HG03025 (cell line): ENCODE results near the gene OR2G2.

Source experiments
- ATAC-seq: cut with Tn5 transposase; IDR thresholded peaks from one replicate; pipeline ENCODE4 v1.9.1; 2021; ENCODE audit warnings: mild to moderate bottlenecking, moderate library complexity; ENCODE audit not compliant: unreplicated experiment, low FRiP score

The OR2G2 gene, protein sequence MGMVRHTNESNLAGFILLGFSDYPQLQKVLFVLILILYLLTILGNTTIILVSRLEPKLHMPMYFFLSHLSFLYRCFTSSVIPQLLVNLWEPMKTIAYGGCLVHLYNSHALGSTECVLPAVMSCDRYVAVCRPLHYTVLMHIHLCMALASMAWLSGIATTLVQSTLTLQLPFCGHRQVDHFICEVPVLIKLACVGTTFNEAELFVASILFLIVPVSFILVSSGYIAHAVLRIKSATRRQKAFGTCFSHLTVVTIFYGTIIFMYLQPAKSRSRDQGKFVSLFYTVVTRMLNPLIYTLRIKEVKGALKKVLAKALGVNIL

DNA sequence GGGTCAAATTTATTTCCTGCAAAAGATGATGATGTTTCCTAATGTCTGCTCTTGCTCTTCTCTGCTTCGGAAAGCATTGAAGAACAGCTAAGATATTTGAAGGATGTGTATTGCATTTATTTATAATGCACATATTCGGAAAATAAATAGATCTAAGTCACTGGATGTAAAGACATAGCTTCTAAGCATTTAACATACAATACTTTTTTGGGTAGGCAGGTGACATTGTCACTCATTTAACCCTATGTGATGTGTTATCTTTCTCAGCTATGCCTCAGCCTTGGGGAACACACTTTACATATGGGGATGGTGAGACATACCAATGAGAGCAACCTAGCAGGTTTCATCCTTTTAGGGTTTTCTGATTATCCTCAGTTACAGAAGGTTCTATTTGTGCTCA, at the start of gene OR2G2:
Gene OR2G2, plus strand, starts transcription at position 301 of the 400 bp plus-strand sequence. Its CDS starts 0 bp downstream, at position 301.
- no peak for ATAC-seq

DNA sequence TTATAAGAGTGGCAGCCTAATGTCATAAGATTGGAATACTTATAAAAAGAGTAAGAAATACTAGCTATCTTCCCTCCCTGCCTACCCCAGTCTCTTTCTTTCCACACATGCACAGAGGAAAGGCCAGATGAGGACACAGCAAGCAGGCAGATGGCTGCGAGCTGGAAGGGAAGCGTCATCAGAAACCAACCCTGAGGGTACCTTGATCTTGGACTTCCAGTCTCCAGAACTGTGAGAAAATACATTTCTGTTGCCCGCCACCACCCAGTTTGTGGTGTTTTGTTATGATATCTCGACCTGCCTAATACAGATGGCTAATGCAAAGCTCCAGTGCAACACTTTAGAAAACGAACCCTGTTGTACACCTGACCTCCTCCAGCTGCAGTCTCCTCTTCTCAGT, 49.6 kb upstream of the OR2G2 start:
- no peak for ATAC-seq

DNA sequence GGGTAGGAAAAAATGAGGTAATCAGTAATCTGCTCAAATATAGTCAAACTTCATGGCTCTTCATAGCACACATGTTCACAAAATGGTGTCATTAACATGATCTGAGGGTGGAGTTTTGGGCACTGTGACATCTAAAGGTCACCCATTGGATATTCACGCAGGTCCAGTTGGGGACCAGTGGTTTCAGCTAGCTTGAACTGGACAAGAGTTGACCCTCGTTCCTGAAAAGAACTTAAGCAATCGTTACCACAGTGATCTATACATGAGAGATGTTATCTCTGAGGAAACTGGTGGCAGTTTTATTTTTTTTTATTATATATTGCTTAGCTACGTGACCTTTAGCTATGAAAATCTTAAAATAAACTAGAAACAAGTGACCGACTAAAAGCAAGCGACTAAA, 48.9 kb upstream of the OR2G2 start:
- ATAC-seq, result no peak

DNA sequence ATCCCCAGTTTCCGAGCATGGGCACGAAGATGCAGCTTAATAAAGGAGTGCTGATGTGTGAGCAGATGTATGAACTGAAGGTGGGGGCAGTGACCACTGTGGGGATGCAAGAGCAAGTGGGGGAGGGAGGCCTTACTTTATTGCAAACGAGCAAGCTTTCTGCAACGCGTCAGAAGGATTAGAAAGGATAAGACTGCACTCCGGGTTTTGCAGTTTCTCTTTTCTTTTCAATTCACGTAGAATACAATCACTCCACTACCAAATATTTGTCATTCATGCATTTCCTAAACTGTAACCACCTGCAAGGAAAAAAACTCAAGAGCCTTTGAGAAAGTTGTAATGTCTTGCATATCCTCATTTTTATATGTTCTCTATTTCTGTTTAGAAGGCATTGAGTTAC, 47.6 kb upstream of the OR2G2 start:
- no peak for ATAC-seq

DNA sequence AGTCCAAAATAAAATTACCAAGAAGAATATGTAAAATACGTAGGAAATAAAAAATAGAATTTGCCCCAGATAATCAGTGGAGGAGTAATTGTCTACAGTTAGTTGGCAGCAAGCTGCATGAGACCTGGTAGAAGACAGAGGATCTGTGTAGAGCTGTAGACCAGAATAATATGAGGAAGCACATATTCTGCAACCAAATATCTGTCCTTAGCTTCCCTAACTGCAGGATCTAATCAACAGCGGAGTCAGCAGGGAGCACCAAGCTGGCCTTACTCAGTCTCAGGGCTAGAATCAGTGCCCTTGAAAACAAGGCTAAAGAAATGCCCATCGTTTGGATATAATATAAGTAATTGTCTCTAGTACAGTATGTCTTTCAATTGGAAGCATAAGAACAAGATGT, 45.3 kb upstream of the OR2G2 start:
- no peak for ATAC-seq

DNA sequence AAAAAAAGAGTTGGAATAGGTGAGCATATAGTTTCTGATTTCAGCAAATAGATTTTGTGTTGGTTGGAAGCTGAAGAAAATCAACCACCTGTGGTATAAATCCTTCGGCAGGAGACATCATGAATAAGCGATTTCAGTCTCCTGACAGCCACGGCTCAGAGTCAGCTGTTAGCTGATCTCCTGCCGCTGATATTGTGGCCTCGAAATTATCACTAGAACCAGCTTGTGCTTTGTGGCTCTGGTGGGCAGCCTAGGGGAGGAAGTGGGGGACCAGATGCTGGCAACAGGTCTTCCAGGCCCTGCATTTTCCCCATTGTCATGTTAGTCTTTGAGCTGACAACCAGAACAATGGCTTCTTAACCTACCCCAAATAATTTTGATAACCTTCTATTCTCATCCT, 40.1 kb upstream of the OR2G2 start:
- ATAC-seq, result no peak

DNA sequence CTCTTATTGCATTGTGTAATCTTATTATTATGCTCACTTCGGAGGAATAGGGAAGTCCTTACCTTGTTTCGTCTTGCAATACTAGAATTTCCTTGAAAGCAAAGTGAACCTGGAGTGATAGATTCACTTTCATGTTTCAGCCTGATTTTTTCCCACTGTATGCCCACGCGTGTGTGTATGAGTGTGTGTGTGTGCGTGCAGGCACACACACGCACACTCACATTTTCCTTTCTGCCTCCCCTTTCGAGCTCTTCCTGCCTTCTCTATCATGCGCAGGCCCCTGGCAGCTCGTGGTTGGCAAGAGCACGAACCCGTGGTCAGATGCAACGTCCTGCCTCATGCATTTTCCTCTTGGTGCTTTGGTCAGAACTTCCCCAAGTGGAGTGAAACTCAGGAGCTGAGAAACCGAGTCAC, 39.4 kb upstream of the OR2G2 start, which contains the start of gene GCSAML:
Gene GCSAML, plus strand, starts transcription at position 366 of the 414 bp plus-strand sequence. CDS start 58 bp downstream, outside the sequence.
- ATAC-seq, result no peak

DNA sequence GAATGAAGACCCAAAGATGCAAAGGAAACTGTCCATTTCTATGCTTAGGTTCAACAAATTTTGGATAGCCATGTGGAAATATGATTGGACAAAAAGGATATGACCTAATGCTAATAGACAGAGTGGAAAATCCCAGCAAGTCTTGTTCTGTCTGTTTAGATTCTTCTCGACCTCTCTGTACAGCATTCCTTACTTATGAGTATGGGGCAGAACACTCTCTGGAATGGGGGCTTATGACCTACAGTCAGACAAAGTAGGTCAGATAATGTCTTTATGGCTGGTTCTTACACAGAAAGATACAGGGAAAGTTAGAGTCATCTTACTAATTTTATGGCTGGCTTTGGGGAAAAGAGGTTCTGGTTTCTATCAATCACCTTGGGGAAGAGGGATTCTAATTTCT, 36.4 kb upstream of the OR2G2 start:
- ATAC-seq, result no peak

DNA sequence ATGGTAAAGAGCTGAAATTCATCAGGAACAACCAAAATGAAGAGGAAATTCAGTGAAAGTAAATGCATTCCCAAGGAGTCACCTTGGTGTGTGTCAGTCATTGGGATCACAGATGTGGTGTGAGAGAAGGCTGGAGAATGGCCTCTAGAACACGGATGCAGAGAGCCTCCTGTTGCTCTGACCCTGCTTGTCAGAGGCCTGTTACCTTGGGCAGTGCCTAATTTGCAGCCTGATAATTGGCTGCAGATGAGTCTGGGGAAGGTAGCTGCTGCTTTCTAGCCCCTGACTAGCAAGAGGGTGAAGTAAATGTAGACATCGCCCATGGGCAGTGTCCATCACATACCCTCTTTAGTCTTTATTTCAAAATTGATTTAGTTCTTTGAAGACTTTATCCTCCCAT, 35.9 kb upstream of the OR2G2 start:
- ATAC-seq, result no peak

DNA sequence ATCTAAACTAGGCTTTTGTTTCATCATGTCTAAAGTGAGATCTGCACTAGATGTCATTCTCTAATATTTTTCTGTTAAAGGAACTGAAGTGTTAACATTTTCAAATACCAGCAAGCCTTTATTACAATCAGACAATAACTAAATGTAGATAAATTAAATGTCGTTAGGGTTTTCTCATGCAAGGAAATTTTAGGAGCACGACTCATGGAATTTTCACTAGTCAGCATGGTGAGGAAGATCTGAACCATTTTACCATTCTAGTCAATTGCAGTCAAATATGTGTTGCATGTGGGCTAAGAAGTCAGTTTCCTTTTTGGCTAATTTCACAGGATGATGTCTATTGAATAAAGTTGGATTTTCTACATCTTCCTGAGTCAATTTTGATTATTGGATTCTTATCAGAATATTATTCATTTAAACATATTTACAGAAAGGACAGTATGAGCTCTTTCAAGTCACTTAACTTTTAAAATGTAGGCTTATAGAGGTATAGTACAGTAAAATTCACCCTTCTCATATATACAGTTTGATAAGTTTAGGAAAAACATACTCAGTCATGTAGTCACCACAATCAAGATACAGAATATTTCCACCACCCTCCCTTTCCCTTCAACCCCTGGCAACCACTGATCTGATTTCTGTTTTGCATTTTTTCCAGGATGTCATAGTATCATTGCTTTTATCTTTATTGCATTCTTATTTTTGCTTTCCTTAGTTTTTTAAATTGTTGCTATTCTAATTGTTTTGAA, 30.1 kb upstream of the OR2G2 start:
- ATAC-seq, result no peak

DNA sequence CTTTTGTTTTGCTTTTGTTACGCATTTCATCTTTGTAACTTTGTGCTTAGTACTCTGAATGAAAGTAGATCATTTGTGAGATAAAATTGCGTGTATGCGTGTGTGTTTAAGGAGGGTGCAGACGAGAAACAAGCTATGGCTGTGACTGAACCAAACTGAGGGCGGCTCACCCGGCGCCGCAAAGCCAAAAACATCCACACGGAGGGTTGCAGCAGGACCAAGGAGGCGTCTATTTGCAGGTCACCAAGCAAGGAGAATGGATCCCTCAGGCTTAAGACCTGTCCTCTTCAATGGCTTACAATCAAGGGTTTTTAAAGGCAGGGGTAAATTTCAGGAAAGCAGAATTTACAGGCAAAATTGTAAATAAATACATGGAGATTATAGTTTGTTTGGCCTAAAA, 26.4 kb upstream of the OR2G2 start:
- no peak for ATAC-seq

DNA sequence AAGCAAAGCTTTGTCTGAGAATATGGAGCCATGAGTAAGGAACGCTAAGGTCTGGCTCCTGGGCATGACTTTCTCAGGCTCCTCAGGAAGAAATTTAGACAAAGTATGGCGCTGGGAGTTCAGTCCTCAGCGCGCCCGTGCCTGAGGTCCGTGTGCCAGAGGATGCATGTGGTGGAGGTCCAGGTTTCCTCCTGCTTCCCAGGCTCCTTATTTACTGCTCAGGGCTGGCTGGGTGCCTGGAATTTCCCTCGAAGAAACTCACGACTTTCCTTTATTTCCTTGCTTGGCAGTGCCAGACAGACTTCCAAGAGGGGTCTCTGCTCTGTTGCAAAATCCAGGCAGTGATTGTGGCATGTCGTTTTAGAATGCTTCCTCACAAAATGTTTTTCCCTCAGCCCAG, 26.0 kb upstream of the OR2G2 start:
- no peak for ATAC-seq

DNA sequence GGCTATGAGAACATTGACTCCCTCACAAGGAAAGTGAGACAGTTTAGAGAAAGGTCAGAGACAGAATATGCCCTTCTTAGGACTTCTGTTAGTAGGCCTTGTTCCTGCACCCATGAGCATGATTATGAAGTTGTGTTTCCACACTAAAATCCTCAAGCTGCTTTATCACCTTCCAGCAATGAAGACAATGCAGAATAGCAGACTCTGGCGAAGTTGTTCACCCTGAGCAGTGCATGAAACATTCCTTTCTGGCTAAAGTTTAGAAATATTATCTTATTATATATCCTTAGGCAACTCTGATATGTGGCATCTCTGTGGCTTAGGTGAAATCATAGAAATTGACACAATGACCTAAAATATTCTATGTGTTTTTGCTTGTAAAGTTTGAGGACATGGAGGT, 13.9 kb upstream of the OR2G2 start:
- no peak for ATAC-seq

DNA sequence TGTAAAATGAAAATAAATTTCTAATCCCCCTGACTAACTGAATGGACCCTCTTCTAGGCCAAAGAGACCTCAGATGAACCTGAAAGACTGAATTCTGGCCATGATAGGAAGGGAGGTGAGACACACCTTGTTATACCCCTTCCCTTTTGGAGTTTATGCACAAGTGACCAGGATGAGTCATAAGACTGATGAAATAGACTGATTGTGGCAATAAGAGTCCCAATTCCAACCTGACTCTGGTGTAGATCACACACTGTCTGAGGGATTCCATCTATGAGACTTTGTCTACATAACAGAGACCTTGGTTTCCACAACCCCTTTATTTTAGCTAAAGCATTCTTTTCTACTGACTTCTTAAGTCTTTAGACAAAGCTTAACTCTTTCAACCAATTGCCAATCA, 13.5 kb upstream of the OR2G2 start:
- ATAC-seq, result no peak

DNA sequence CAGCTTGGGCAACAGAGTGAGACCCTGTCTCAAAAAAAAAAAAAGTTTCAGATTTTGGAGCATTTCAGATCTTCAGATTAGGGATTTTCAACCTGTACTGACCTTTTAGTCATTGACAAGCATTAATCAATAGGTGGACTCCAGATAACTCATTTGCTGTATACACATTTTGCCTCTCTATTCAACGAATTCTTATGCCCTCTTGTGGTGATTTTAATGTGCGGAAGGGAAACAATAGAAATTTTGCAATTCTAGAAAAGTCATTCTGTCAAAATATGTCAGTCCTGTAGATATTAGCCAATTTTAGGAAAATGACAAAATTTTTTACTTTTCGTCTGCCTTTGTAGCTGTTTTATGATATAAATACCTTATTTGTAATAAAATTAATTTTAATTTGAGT, 11.6 kb upstream of the OR2G2 start:
- no peak for ATAC-seq

DNA sequence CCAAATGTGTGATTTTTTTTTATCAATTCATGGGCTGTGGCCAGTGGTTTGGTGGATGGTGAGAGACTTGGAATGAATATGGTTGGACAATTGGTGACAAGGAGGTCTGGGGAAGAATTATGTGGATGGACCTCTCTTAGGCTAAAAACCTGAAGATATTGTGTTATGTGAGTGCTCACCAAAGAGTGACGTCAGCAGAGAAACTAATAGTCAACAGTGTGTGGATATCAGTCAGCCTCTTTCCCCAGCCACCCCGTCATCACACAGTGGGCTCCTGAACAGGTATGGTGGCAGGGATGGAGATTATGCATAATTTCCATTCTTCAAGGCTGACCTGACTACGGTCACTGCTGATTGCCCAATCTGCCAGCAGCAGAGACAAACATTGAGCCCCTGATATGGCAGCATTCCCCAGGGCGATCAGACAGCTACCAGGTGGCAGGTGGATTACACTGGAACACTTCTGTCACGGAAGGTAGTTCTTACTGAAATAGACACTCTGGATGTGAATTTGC, 9.2 kb upstream of the OR2G2 start:
- ATAC-seq, result no peak

DNA sequence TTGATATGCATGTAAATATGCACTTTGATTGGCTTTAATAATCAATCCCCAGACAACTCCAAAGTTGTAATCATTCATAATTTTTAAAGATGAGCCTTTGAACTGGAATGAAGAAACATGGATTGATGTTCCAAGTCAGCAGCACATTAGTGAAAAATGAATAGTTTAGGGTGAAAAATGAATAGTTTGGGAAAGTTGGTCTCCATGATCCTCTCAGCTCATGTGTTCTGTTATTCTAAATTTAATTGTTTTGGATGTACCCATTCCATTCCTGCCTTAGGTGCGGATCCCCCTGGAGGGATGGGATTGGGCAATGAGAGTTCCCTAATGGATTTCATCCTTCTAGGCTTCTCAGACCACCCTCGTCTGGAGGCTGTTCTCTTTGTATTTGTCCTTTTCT, 17.1 kb downstream of the OR2G2 start, which contains the start of gene OR2G3:
Gene OR2G3, plus strand, starts transcription at position 301 of the 400 bp plus-strand sequence. Its CDS starts 0 bp downstream, at position 301.
- ATAC-seq, result no peak

DNA sequence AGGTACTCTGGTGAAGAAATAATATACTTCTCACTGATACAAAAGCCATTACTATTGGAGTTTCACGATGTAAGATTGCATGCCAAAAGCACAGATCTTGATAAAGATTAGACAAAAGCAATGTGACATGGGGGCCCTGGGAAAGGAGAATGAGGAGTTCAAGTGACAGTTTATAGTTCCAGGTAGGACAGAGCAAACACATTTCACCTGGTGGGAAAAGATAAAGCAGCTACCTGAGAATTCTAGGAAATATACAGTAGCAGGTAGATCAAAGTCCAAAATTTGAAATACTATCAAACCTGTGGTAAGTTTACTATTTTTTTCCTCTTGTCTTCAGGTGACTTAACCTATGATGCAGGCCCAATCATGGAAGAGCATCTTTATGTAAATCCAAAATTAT, 25.2 kb downstream of the OR2G2 start:
- ATAC-seq, result no peak

DNA sequence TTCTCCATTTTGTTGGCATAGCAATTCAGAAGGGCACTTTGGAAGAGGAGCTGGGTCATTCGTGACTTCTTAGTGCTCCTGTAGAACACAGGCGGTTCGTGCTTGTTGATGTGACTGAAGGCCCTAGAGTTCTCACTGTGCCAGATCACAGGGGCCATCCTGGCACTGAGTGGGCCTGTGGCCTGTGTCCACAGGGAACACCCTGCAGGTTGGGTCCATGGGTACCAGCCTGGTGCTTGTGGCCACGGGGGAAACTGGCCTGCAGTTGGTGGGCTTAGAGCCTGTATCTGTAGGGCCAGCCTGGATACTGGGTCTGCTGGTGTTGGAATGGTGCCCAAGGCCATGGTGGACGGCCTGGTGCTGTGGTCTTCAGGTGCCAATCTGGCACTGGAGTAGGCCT, 26.5 kb downstream of the OR2G2 start:
- no peak for ATAC-seq

DNA sequence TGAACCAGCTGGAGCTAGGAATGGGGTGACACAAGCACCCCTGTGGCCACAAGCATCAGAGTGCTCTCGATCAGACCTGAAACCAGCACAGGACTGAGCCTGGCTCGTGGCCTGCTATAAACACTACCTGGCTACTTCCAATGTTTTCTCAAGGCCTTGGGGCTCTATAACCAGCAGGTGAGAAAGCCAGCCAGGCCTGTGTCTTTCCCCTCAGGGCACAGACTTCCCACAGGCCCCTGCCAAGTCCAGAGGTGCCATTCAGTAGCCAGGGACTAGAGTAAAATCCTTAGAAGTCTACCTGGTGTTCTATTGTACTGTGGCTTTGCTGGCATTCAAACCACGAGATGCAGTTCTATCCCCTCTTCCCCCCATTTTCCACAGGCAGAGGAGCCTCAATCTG, 39.8 kb downstream of the OR2G2 start:
- ATAC-seq, result no peak

DNA sequence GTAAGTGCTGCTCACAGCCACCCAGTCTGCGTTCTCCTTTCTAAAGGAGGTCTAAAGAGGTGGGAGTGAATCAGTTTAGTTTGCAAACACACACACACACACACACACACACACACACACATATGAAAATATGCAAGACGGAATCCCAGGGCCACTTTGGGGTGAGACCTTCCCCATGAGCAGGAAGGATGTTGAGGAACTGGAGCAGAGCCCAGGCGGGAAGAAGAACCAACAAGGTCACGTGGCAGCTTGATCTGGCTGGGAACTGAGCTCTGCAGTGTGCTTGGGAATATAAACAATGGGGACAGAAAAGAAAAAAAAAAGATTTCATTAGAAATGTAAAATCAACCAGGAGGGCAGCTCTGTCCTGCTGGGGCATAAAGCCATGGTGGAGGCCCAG, 49.9 kb downstream of the OR2G2 start:
- no peak for ATAC-seq

DNA sequence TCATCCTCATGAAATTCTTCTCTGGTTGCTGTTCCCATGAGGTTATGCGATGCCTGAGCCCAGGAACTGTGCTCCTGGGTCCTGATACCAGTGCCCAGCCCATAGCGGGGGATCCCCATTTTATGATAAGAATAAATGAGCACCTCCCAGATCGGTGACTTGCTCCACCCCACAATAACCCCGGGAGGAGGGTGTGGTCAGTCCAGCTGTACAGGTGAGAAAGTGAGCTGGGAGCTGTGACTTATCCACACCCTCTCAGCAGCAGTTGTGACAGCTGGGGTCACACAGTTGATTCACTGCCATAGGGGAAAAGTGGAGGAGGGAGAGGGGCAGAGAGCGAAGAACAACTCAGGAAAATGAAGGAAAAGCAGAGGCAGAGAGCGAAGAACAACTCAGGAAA, 50.6 kb downstream of the OR2G2 start:
- ATAC-seq, result no peak
